Urinary bladder (tissue), 4 donors: ENCODE data around the gene RGS5. TPM values are rescaled to one million over a fixed set of nuclear protein-coding genes. Genes with fewer than 3 reads are reported as not detected.

Experiments
- DNase-seq: peaks from one replicate; pipeline ENCODE4 v3.0.0-alpha.2; 2015; ENCODE audit errors: extremely low spot score
- H3K27ac ChIP-seq: one replicate; pipeline ENCODE4 v1.5.1; 2013; ENCODE audit warnings: low read depth, mild to moderate bottlenecking, moderate library complexity
- H3K36me3 ChIP-seq: one replicate; pipeline ENCODE4 v1.6.1; 2013; ENCODE audit warnings: mild to moderate bottlenecking, moderate library complexity; ENCODE audit not compliant: insufficient read depth
- H3K4me1 ChIP-seq: one replicate; pipeline ENCODE4 v1.6.1; 2013; ENCODE audit warnings: mild to moderate bottlenecking, moderate library complexity; ENCODE audit not compliant: insufficient read depth
- H3K4me3 ChIP-seq: one replicate; pipeline ENCODE4 v1.5.1; 2013; ENCODE audit warnings: low read depth, low read length
- WGBS: extraction: QIAGEN DNeasy Blood & Tissue Kit; methylation state at CpG from one replicate; pipeline ENCODE4 v1.1.7; 2013; 5-methylcytosine and 5-hydroxymethylcytosine counted together
- polyA plus RNA-seq: library from polyadenylated mRNA; stranded (reverse); fragments of 200-250 nt; gene quantifications from one replicate; pipeline ENCODE4 v1.2.3, GENCODE V29; 2013
- total RNA-seq: library from RNA; depleted of rRNA; stranded (reverse); fragments of >200 nt; gene quantifications from one replicate; pipeline ENCODE4 v1.2.3, GENCODE V29; 2014
- donor health status: healthy with polysubstance abuse.
- donor health status: healthy.

Gene RGS5
- total and polyA plus RNA-seq, 2 donors: 179 to 197 TPM

DNA sequence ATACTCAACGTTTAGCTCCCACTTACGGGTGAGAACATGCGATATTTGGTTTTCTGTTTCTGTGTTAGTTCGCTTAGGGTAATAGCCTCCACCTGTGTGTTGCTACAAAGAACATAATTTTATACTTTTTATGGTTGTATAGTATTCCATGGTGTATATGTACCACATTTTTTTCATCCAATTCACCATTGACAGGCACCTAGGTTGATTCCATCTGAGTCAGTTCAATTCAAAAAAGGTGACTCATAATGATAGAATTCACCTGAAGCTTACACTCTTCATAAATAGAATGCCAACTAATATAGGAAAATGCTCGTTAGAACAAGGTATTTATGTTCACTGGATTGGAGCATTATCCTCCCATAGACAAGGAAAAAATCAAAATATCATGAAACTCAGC, 95.1 kb downstream of the RGS5 start:
- no peaks in the 10 kb centered on the region for H3K36me3 ChIP-seq
- DNase-seq: no peak
- WGBS: 96% methylated on average over 5 of the region's 5 CpGs

DNA sequence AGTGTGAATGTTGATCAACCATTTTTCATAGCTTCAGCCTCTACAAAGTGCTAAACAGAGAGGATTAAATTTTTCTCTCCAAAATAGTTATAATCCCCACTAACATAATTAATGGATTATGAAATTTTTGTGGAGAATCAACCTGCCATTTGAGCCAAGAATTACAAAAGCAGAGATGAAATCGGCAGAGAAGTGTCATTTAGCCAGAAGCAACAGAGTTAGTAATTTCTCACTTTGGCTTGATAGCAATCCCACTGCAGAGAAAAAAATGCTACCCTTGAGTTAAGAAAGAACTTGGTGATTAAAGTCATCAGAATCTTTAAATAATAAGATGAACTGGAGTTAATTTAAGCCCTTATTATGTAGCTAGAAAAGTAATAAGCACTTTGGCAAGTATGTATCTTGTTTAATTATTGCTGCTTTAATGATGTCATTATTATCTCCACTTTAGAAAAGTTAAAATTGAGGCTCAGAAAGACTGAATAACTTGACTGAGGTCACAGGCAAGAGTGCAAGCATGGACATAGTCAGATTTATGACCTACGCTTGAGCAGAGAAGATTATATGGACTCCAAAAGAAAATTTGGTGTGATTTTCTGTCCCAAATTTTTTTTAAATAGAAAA, 96.2 kb downstream of the RGS5 start:
- no peaks in the 10 kb centered on the region for H3K4me1 ChIP-seq
- no peaks in the 10 kb centered on the region for H3K36me3 ChIP-seq
- no peak overlapping the region for H3K27ac ChIP-seq
- no peak overlapping the region for H3K4me3 ChIP-seq
- WGBS: 68% methylated on average over 2 of the region's 2 CpGs
- no peak for DNase-seq

More for the DNA sequence above, 95.1 kb downstream of the RGS5 start:
- H3K27ac ChIP-seq: no peak overlapping the region
- no peaks in the 10 kb centered on the region for H3K4me1 ChIP-seq
- H3K4me3 ChIP-seq: no peak overlapping the region

DNA sequence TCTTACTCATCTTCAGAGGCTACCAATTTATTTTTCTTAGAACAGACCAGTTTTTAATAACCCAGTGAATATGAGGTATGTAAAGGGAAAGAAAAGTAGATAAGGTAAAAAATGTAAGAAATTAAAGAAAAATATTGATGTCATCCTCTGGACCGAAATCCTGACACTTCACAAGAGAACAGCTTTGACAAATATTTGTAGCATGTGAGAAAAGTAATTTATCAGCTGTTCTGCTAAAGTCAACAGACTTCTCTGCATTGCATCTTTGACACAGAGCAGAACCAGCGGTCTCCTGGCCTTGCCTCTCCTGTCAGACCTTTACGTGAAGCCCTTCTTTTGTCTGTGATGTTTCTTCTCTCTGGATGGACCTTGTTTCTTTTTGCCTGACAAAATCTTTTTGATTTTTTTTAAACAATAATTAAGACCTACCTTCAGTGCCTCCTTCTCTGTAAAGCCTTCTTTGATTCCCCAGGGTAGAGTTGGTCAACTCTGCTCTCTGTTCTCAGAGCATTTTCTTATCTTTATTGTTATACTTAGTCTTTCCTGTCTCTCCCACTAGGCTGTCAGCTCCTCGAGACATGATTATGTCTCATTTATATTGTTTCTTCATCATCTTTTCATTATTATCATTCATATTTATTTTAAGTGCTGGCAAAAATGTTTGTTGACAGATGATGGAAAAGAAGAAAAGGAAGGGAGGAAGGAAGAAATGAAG, 98.2 kb downstream of the RGS5 start:
- H3K36me3 ChIP-seq: no peaks in the 10 kb centered on the region
- H3K4me1 ChIP-seq: no peaks in the 10 kb centered on the region
- no peak overlapping the region for H3K27ac ChIP-seq
- 51% methylated on average over 4 of the region's 4 CpGs for WGBS
- H3K4me3 ChIP-seq: no peak overlapping the region
- DNase-seq: no peak

DNA sequence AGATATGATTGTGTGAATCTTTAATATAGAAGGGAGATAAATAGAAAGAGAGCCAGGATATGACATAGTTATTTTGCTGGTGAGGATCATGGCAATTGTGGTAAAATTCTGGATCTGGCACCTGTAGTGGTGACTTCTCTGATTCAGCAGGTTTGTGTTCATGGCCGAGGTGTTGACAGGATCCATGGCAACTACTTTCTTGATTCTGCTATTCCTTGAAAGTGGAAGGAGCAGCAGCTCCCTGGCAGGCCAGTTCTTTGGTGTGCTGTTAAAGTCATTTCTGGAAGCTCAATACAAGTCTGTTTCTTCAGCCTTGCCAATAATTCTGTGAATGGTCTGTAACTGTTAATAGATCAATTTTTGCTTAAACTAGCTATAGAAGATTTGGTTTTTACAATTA, 100.1 kb downstream of the RGS5 start:
- no peak overlapping the region for H3K4me3 ChIP-seq
- WGBS: 85% methylated on average over 1 of the region's 1 CpG
- H3K36me3 ChIP-seq: no peaks in the 10 kb centered on the region
- no peak overlapping the region for H3K27ac ChIP-seq
- DNase-seq: no peak
- no peaks in the 10 kb centered on the region for H3K4me1 ChIP-seq

DNA sequence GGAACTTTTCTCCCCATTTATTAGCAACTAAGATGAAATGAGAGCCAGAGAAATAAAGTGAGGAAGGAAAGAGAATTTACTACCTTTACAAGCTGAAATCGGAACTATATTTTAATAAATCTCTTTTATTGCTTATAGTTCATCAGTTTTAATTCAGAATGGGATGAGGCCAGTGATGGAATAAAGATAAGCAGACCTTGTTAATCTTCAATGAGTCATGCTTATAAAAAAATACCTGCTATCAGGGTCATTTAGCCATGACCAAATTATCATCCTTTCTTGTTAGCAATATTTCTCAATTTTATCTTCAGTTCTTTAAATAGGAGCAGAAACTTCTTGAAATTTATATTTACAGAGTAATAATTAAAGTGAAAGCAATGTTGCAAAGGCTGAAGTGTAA, 107.5 kb downstream of the RGS5 start:
- no peak overlapping the region for H3K27ac ChIP-seq
- 49% methylated on average over 1 of the region's 1 CpG for WGBS
- no peak for DNase-seq
- no peaks in the 10 kb centered on the region for H3K4me1 ChIP-seq
- H3K4me3 ChIP-seq: no peak overlapping the region
- H3K36me3 ChIP-seq: no peaks in the 10 kb centered on the region

DNA sequence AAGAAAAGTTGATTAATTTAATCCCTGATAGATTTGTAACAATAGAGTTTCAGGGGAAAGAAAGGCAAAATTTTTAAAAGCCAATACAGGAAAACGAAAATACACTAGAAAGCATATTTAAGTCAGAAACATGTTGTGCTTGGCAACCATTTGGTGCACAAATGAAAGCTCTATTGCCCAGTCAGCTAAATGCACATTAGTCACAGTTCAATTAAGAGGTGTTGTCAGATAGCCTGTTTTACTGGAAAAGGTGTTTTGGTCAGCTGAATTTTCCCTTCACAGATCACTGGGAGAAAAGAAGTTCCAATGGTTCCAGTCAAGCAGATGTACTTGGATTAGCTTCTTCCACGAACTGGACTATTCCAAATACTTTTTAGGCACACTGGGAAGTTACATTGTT, 108.1 kb downstream of the RGS5 start:
- Histone ChIP-seq H3K36me3 (no peaks in the 10 kb centered on the region), H3K4me1 (no peaks in the 10 kb centered on the region), H3K27ac (no peak overlapping the region), H3K4me3 (no peak overlapping the region)
- WGBS: 60% methylated on average over 2 of the region's 2 CpGs
- no peak for DNase-seq

DNA sequence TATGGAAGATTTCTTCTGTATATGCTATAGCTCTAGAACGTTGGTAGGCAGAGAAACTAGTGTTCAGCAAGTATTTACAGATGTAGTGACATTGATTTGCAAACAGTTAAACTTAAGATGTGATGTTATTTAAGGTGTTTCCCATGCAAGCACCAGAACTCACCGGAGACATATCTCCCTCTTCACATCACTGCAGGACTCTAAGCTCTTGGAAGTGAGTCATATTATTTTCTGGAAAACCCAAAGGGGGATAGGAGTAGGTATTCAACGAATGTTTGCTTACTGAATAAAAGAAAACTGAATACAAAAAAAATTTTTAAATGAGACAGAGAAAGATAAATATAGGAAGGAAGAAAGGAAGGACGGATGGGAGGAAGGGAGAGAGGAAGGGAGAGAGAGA, 108.5 kb downstream of the RGS5 start:
- H3K36me3 ChIP-seq: no peaks in the 10 kb centered on the region
- H3K4me1 ChIP-seq: no peaks in the 10 kb centered on the region
- no peak for DNase-seq
- H3K27ac ChIP-seq: no peak overlapping the region
- 55% methylated on average over 4 of the region's 4 CpGs for WGBS
- no peak overlapping the region for H3K4me3 ChIP-seq

DNA sequence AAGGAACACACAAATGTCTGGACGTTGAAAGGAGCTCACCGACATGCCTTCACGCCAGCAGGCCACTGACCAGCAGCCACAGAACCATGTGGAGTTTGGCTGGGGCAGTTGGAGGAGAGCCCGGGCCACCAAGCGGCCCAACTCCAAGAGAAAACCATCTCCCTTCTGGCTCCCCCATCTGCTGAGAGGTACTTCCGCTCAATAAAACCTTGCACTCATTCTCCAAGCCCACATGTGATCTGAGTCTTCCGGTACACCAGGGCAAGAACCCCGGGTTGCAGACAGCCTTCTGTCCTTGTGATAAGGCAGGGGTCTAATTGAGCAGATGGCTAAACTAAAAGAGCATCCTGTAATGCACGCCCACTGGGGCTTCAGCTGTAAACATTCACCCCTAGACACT, 109.1 kb downstream of the RGS5 start:
- WGBS: 87% methylated on average over 9 of the region's 9 CpGs
- H3K27ac ChIP-seq: no peak overlapping the region
- no peaks in the 10 kb centered on the region for H3K36me3 ChIP-seq
- DNase-seq: no peak
- H3K4me1 ChIP-seq: no peaks in the 10 kb centered on the region
- H3K4me3 ChIP-seq: no peak overlapping the region

DNA sequence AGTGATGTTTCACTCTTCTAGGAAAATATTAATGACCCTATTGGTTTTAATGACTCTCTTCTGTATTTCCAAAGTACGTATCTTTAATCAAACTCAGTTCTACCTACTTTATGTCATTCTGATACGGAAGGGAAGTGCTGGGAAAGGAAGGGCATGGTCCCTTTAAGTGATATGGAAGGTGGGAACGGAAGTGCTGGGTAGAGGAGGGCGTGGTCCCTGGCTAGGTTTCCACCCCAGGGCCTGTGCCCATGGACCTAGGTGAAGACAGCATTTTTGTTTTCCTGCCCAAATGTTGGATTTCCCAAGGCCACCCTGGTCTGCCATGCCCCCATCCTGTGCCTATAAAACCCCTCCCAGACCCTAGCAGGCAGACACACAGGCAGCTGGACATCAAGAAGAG, 109.5 kb downstream of the RGS5 start:
- DNase-seq: no peak
- H3K4me3 ChIP-seq: no peak overlapping the region
- no peaks in the 10 kb centered on the region for H3K4me1 ChIP-seq
- WGBS: 86% methylated on average over 4 of the region's 4 CpGs
- H3K36me3 ChIP-seq: no peaks in the 10 kb centered on the region
- no peak overlapping the region for H3K27ac ChIP-seq

Other genes starting within 250 kb of the RGS5 start
- 26.0 TPM for gene RGS4, start 133.6 kb downstream of the RGS5 start, total RNA-seq
- gene RGS4, start 133.6 kb downstream of the RGS5 start, polyA plus RNA-seq: 4.0 TPM
- 21.5 TPM for gene NUF2, start 119.0 kb upstream of the RGS5 start, total RNA-seq
- 0.48 TPM for gene NUF2, start 119.0 kb upstream of the RGS5 start, polyA plus RNA-seq